Astrocyte (in vitro differentiated cells and primary cell): Measurements from ENCODE around the gene FABP6. TPM values are rescaled to one million over a fixed set of nuclear protein-coding genes. Genes with fewer than 3 reads are reported as not detected.

ENCODE experiments used
- DNase-seq: peaks from one replicate; pipeline ENCODE4 v3.0.0-alpha.2; 2010; ENCODE audit warnings: low read depth
- FAIRE-seq: peaks from 2 replicates; lab custom pipeline; 2011; peaks lifted over from hg19 to GRCh38; lab: Jason Lieb, UNC
- H2AFZ ChIP-seq: 2 replicates; pipeline ENCODE4 v1.6.0; 2012; ENCODE audit warnings: low read depth, low read length, inconsistent platforms
- H3K27ac ChIP-seq: 2 replicates; pipeline ENCODE4 v1.5.1; 2011; ENCODE audit warnings: low read depth, low read length, inconsistent platforms
- H3K27me3 ChIP-seq: 2 replicates; pipeline ENCODE4 v1.6.0; 2011; ENCODE audit warnings: low read length, inconsistent platforms; ENCODE audit not compliant: insufficient read depth
- H3K36me3 ChIP-seq: 2 replicates; pipeline ENCODE4 v1.5.1; 2011; ENCODE audit warnings: low read length, inconsistent platforms; ENCODE audit not compliant: insufficient read depth
- H3K4me1 ChIP-seq: 2 replicates; pipeline ENCODE4 v1.5.1; 2011; ENCODE audit warnings: low read length, inconsistent platforms; ENCODE audit not compliant: insufficient read depth
- H3K4me2 ChIP-seq: 2 replicates; pipeline ENCODE4 v1.6.0; 2012; ENCODE audit warnings: low read length, inconsistent platforms
- H3K4me3 ChIP-seq: 2 replicates; pipeline ENCODE4 v1.5.1; 2011; ENCODE audit warnings: low read depth, mild to moderate bottlenecking, low read length, inconsistent platforms; ENCODE audit not compliant: insufficient read depth
- H3K79me2 ChIP-seq: 2 replicates; pipeline ENCODE4 v1.6.0; 2012; ENCODE audit warnings: mild to moderate bottlenecking, low read length, inconsistent platforms; ENCODE audit not compliant: insufficient read depth
- H3K9ac ChIP-seq: 2 replicates; pipeline ENCODE4 v1.6.0; 2012; ENCODE audit warnings: mild to moderate bottlenecking, low read length, inconsistent platforms
- H3K9me3 ChIP-seq: 2 replicates; pipeline ENCODE4 v1.5.1; 2012; ENCODE audit warnings: low read depth, mild to moderate bottlenecking, low read length, inconsistent platforms; ENCODE audit not compliant: insufficient read depth
- H4K20me1 ChIP-seq: 2 replicates; pipeline ENCODE4 v1.6.0; 2012; ENCODE audit warnings: low read length, inconsistent platforms; ENCODE audit not compliant: insufficient read depth
- H3K27ac Mint-ChIP-seq: one replicate; pipeline ENCODE4 v1.8.0; 2021; ENCODE audit warnings: mild to moderate bottlenecking, mixed read lengths; ENCODE audit not compliant: unreplicated experiment
- H3K27me3 Mint-ChIP-seq: one replicate; pipeline ENCODE4 v1.8.0; 2021; ENCODE audit warnings: low read depth, mixed read lengths; ENCODE audit not compliant: unreplicated experiment
- H3K36me3 Mint-ChIP-seq: one replicate; pipeline ENCODE4 v1.8.0; 2021; ENCODE audit warnings: low read depth, mixed read lengths; ENCODE audit not compliant: unreplicated experiment
- H3K4me1 Mint-ChIP-seq: one replicate; pipeline ENCODE4 v1.8.0; 2021; ENCODE audit warnings: low read depth, mixed read lengths; ENCODE audit not compliant: unreplicated experiment
- H3K4me3 Mint-ChIP-seq: one replicate; pipeline ENCODE4 v1.8.0; 2021; ENCODE audit warnings: mild to moderate bottlenecking, moderate library complexity, mixed read lengths; ENCODE audit not compliant: unreplicated experiment
- H3K9me3 Mint-ChIP-seq: one replicate; pipeline ENCODE4 v1.8.0; 2021; ENCODE audit warnings: mild to moderate bottlenecking, mixed read lengths; ENCODE audit not compliant: unreplicated experiment
- EZH2 ChIP-seq: IDR thresholded peaks from 2 replicates; pipeline ENCODE4 v1.6.1; 2012; ENCODE audit warnings: mild to moderate bottlenecking, low read length, inconsistent platforms; ENCODE audit not compliant: insufficient read depth
- total RNA-seq: library from RNA; stranded (reverse); gene quantifications from 2 replicates; pipeline ENCODE4 v1.2.1, GENCODE V29; 2021
- TF ChIP-seq, protein P1 (sequence below): IDR thresholded peaks from 2 replicates; pipeline ENCODE4 v1.5.1; 2011; ENCODE audit warnings: low read depth, mild to moderate bottlenecking, inconsistent platforms, low read length, moderate library complexity; ENCODE audit not compliant: insufficient read depth

FABP6 gene
- total RNA-seq, 1 donor from 2014 or later: not detected

DNA sequence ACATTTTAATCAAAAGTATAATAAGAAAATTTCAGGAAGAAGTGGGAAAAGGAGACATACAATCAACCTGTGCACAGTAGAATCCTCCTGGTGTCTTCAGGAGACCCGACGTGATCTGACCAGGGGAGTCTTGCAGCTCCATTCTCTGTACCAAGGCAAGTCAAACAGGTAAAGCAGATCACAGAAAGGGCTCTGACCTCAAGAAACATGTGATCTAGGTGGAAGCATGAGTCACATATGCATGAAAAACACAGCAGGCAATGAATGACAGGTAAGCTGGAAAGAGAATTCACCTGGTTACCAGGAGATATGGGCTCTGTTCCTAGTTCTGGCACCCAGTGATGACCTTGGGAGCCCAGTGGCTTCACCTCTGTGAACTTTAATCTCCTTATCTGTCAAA lies 19.4 kb upstream of the FABP6 start:
- TF ChIP-seq, protein P1, sequence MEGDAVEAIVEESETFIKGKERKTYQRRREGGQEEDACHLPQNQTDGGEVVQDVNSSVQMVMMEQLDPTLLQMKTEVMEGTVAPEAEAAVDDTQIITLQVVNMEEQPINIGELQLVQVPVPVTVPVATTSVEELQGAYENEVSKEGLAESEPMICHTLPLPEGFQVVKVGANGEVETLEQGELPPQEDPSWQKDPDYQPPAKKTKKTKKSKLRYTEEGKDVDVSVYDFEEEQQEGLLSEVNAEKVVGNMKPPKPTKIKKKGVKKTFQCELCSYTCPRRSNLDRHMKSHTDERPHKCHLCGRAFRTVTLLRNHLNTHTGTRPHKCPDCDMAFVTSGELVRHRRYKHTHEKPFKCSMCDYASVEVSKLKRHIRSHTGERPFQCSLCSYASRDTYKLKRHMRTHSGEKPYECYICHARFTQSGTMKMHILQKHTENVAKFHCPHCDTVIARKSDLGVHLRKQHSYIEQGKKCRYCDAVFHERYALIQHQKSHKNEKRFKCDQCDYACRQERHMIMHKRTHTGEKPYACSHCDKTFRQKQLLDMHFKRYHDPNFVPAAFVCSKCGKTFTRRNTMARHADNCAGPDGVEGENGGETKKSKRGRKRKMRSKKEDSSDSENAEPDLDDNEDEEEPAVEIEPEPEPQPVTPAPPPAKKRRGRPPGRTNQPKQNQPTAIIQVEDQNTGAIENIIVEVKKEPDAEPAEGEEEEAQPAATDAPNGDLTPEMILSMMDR: no peak
- TF ChIP-seq EZH2: no peak
- FAIRE-seq: no peak

DNA sequence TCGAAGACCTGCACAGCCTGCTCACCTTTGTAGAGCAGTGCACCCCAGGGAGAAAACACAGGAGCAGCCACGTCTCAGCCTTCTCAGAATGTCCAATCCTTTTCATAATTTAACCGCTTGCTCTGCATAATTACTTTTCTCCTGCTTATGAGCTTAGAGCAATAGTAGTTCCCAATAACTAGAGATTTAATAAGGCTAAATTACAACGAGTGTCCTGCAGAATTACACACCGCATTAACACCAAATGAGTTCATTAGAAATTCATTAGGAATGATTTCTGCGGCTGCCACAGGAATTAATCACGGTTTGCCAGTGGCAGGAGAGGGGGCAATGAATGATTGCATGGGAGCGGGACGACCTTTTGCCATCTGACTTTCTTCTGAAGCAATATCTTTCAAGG lies 18.7 kb upstream of the FABP6 start:
- no peaks in the 10 kb centered on the region for H3K36me3 ChIP-seq
- no peaks in the 10 kb centered on the region for H3K27me3 ChIP-seq
- no peak overlapping the region for H3K27ac ChIP-seq
- no peaks in the 10 kb centered on the region for H3K9me3 ChIP-seq
- no peaks in the 10 kb centered on the region for H3K4me1 ChIP-seq
- Mint-ChIP-seq H3K4me3 (no peak overlapping the region), H3K27ac (no peak overlapping the region), H3K27me3 (peaks cover 20% of the 10 kb centered on the region), H3K4me1 (no peaks in the 10 kb centered on the region), H3K36me3 (no peaks in the 10 kb centered on the region), H3K9me3 (no peaks in the 10 kb centered on the region)
- H4K20me1 ChIP-seq: no peaks in the 10 kb centered on the region
- no peak overlapping the region for H3K4me2 ChIP-seq
- H3K4me3 ChIP-seq: no peak overlapping the region
- H2AFZ ChIP-seq: no peak overlapping the region
- H3K79me2 ChIP-seq: no peaks in the 10 kb centered on the region
- FAIRE-seq (no peak), DNase-seq (no peak)
- H3K9ac ChIP-seq: no peak overlapping the region
- no peak for TF ChIP-seq EZH2

More for the DNA sequence above, 19.4 kb upstream of the FABP6 start:
- Mint-ChIP-seq H3K27me3 (peaks cover 17% of the 10 kb centered on the region), H3K27ac (no peak overlapping the region), H3K36me3 (no peaks in the 10 kb centered on the region), H3K9me3 (no peaks in the 10 kb centered on the region), H3K4me3 (no peak overlapping the region), H3K4me1 (no peaks in the 10 kb centered on the region)
- Histone ChIP-seq H3K4me3 (no peak overlapping the region), H3K9me3 (no peaks in the 10 kb centered on the region), H3K4me1 (no peaks in the 10 kb centered on the region), H3K9ac (no peak overlapping the region), H3K4me2 (no peak overlapping the region), H3K27ac (no peak overlapping the region), H3K79me2 (no peaks in the 10 kb centered on the region), H3K36me3 (no peaks in the 10 kb centered on the region), H3K27me3 (no peaks in the 10 kb centered on the region), H4K20me1 (no peaks in the 10 kb centered on the region), H2AFZ (no peak overlapping the region)
- no peak for DNase-seq

DNA sequence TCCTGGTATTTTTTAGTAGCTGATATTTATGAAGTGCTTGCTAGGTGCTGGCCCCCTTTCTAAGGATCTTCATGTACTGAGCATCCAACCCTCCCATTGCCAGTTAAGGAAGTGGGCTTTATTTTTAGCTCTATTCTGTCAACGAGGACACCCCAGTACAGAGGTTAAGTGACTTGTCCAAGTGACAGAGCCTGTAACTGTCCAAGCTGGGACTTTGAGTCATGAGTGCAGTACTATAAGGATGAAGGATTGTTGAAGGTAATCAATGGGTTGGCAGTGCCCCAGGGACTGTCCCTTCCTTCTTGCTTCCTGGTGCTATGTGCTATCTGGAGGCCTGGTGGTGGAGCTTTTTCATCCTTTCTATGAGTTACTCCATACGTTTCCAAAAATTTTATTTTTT lies 18.0 kb upstream of the FABP6 start:
- H3K4me1 Mint-ChIP-seq: no peaks in the 10 kb centered on the region
- Histone ChIP-seq H3K9me3 (no peaks in the 10 kb centered on the region), H3K27ac (no peak overlapping the region), H3K27me3 (no peaks in the 10 kb centered on the region), H2AFZ (no peak overlapping the region), H3K36me3 (no peaks in the 10 kb centered on the region), H3K9ac (no peak overlapping the region), H4K20me1 (no peaks in the 10 kb centered on the region), H3K4me3 (no peak overlapping the region), H3K4me2 (no peak overlapping the region), H3K4me1 (no peaks in the 10 kb centered on the region), H3K79me2 (no peaks in the 10 kb centered on the region)
- H3K36me3 Mint-ChIP-seq: no peaks in the 10 kb centered on the region
- H3K27ac Mint-ChIP-seq: no peak overlapping the region
- no peak for DNase-seq
- H3K4me3 Mint-ChIP-seq: no peak overlapping the region
- H3K9me3 Mint-ChIP-seq: no peaks in the 10 kb centered on the region
- TF ChIP-seq EZH2: no peak
- TF ChIP-seq, protein P1: no peak
- FAIRE-seq: no peak
- H3K27me3 Mint-ChIP-seq: peaks cover 23% of the 10 kb centered on the region
